HepG2 (cell line): ENCODE results near the gene CMTM3. TPM values are rescaled to one million over a fixed set of nuclear protein-coding genes. Genes with fewer than 3 reads are reported as not detected.

ENCODE experiments used
- ARID2 ChIP-seq: sonication (generic); formaldehyde crosslinking; IDR thresholded peaks from 2 replicates; pipeline ENCODE4 v1.8.1; 2022; ENCODE audit warnings: mild to moderate bottlenecking, missing genetic modification reagents, borderline replicate concordance
- KAT2B ChIP-seq: fragments of 150-350 bp; IDR thresholded peaks from 2 replicates; pipeline ENCODE4 v1.6.1; 2014; ENCODE audit warnings: low read depth, low read length, borderline replicate concordance
- KLF16 ChIP-seq, 2 experiments: sonication (generic) in 1 of 2; formaldehyde crosslinking in 1 of 2; IDR thresholded peaks; 2 replicates each; pipeline versions ENCODE4 v1.6.1 to v1.8.0; 2016 to 2023; ENCODE audit warnings: missing genetic modification reagents in 2 of 2, missing compliant biosample characterization in 1 of 2
- NFATC3 ChIP-seq: sonication (generic); formaldehyde crosslinking; IDR thresholded peaks from 2 replicates; pipeline ENCODE4 v1.5.1; 2020; ENCODE audit warnings: mild to moderate bottlenecking, missing genetic modification reagents
- PAWR ChIP-seq: sonication (generic); formaldehyde crosslinking; IDR thresholded peaks from 2 replicates; pipeline ENCODE4 v1.4.0; 2020; ENCODE audit warnings: missing genetic modification reagents, mild to moderate bottlenecking, borderline replicate concordance
- RARA ChIP-seq: IDR thresholded peaks from 2 replicates; pipeline ENCODE4 v1.6.1; 2016; ENCODE audit warnings: missing genetic modification reagents, missing compliant biosample characterization
- RFX3 ChIP-seq: IDR thresholded peaks from 2 replicates; pipeline ENCODE4 v1.6.1; 2016; ENCODE audit warnings: missing biosample characterization, missing genetic modification reagents
- RXRB ChIP-seq: IDR thresholded peaks from 2 replicates; pipeline ENCODE4 v1.6.1; 2016; ENCODE audit warnings: borderline replicate concordance, missing genetic modification reagents, missing compliant biosample characterization
- ZNF225 ChIP-seq: sonication (generic); formaldehyde crosslinking; IDR thresholded peaks from 2 replicates; pipeline ENCODE4 v1.4.0; 2020; ENCODE audit warnings: mild to moderate bottlenecking, missing genetic modification reagents
- ZNF747 ChIP-seq: sonication (generic); formaldehyde crosslinking; IDR thresholded peaks from 2 replicates; pipeline ENCODE4 v1.8.1; 2023; ENCODE audit warnings: missing genetic modification reagents, mild to moderate bottlenecking, borderline replicate concordance
- polyA plus RNA-seq, 8 experiments: library from polyadenylated mRNA; depleted of rRNA in 3 of 8; stranded (reverse) in 7 of 8; unstranded in 1 of 8; fragments of >200 nt; fragmentation: Illumina TruSeq in 4 of 8; extraction: Trizol in 4 of 8; gene quantifications; 2 replicates each; pipeline versions ENCODE4 v1.2.1 to v1.2.3, GENCODE V29; 2011 to 2016; ENCODE audit warnings: low read depth in 4 of 8, missing spikeins in 1 of 8, mixed read lengths in 1 of 8; ENCODE audit not compliant: insufficient read depth in 1 of 8
- total RNA-seq, 5 experiments: library from RNA; depleted of rRNA; stranded (reverse); fragments of >200 nt; fragmentation: Illumina TruSeq; extraction: Trizol; gene quantifications; 2 replicates each; pipeline ENCODE4 v1.2.3, GENCODE V29; 2016; ENCODE audit warnings: low read depth in 1 of 5
- TF ChIP-seq, protein P1 (sequence below): IDR thresholded peaks from 2 replicates; pipeline ENCODE4 v1.6.1; 2016
- TF ChIP-seq, protein P2 (sequence below): sonication (generic); formaldehyde crosslinking; IDR thresholded peaks from 2 replicates; pipeline ENCODE4 v1.9.0; 2021; ENCODE audit warnings: missing genetic modification reagents, borderline replicate concordance
- TF ChIP-seq, protein P3 (sequence below): IDR thresholded peaks from 2 replicates; pipeline ENCODE4 v1.4.0; 2020; ENCODE audit warnings: mild to moderate bottlenecking, missing genetic modification reagents
- TF ChIP-seq, protein P4 (sequence below): sonication (generic); formaldehyde crosslinking; conservative IDR thresholded peaks from 2 replicates; pipeline ENCODE4 v1.8.0; 2022; ENCODE audit warnings: mild to moderate bottlenecking, moderate library complexity, missing genetic modification reagents
- TF ChIP-seq, protein P5 (sequence below): sonication (generic); formaldehyde crosslinking; IDR thresholded peaks from 2 replicates; pipeline ENCODE4 v1.5.0; 2020; ENCODE audit warnings: mild to moderate bottlenecking, missing genetic modification reagents, moderate library complexity
- TF ChIP-seq, protein P6 (sequence below): sonication (generic); formaldehyde crosslinking; IDR thresholded peaks from 2 replicates; pipeline ENCODE4 v1.8.1; 2022; ENCODE audit warnings: mild to moderate bottlenecking, missing genetic modification reagents

Gene CMTM3
- total and polyA plus RNA-seq, 2 of the 13 experiments (the other 11 are each of a cell fraction or from before 2014, with no cell fraction given) = 29.2 to 48.7 TPM

DNA sequence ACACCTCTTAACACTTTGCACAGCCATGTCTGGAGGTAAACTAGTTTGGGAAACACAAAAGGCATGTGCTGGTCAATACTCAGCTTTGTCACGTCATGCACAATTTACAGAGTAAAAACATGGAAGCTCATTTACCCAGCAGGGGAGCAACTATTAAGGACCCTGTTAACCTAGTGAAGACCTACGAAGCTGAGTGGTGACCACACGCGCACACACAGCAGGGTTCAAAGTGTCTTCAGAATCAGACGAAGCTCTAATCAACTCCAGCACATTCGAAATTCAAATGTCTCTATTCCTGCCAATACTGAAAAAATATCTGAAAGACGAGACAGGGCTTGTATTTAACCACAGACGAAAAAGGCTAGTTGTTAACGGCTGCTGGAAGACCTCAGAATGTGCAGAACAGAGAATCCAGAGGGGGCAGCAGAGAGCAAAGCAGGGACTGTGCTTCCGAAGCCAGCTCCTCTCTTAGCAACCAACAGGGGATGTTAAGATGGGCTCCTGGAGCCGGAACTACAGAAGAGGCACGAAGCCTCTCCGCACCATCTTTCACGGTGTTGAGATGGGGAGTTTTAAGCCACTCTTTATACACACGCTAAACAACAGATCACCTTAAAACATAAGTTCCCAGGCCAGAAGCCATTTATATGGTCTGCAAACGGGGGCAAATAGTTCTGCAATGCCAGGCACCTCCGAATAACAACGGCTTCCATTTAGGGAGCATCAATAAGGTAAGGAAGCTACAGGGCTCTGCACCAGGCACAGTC lies 46.4 kb downstream of the CMTM3 start (continued):
- TF ChIP-seq, protein P1, sequence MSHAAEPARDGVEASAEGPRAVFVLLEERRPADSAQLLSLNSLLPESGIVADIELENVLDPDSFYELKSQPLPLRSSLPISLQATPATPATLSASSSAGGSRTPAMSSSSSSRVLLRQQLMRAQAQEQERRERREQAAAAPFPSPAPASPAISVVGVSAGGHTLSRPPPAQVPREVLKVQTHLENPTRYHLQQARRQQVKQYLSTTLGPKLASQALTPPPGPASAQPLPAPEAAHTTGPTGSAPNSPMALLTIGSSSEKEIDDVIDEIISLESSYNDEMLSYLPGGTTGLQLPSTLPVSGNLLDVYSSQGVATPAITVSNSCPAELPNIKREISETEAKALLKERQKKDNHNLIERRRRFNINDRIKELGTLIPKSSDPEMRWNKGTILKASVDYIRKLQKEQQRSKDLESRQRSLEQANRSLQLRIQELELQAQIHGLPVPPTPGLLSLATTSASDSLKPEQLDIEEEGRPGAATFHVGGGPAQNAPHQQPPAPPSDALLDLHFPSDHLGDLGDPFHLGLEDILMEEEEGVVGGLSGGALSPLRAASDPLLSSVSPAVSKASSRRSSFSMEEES (CRISPR knock-in tag) = peak; percentile 28; the same call in 1 of the 2 replicates
- TF ChIP-seq, protein P2, sequence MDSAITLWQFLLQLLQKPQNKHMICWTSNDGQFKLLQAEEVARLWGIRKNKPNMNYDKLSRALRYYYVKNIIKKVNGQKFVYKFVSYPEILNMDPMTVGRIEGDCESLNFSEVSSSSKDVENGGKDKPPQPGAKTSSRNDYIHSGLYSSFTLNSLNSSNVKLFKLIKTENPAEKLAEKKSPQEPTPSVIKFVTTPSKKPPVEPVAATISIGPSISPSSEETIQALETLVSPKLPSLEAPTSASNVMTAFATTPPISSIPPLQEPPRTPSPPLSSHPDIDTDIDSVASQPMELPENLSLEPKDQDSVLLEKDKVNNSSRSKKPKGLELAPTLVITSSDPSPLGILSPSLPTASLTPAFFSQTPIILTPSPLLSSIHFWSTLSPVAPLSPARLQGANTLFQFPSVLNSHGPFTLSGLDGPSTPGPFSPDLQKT (CRISPR knock-in tag) = no peak
- TF ChIP-seq, protein P3, sequence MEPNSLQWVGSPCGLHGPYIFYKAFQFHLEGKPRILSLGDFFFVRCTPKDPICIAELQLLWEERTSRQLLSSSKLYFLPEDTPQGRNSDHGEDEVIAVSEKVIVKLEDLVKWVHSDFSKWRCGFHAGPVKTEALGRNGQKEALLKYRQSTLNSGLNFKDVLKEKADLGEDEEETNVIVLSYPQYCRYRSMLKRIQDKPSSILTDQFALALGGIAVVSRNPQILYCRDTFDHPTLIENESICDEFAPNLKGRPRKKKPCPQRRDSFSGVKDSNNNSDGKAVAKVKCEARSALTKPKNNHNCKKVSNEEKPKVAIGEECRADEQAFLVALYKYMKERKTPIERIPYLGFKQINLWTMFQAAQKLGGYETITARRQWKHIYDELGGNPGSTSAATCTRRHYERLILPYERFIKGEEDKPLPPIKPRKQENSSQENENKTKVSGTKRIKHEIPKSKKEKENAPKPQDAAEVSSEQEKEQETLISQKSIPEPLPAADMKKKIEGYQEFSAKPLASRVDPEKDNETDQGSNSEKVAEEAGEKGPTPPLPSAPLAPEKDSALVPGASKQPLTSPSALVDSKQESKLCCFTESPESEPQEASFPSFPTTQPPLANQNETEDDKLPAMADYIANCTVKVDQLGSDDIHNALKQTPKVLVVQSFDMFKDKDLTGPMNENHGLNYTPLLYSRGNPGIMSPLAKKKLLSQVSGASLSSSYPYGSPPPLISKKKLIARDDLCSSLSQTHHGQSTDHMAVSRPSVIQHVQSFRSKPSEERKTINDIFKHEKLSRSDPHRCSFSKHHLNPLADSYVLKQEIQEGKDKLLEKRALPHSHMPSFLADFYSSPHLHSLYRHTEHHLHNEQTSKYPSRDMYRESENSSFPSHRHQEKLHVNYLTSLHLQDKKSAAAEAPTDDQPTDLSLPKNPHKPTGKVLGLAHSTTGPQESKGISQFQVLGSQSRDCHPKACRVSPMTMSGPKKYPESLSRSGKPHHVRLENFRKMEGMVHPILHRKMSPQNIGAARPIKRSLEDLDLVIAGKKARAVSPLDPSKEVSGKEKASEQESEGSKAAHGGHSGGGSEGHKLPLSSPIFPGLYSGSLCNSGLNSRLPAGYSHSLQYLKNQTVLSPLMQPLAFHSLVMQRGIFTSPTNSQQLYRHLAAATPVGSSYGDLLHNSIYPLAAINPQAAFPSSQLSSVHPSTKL (CRISPR knock-in tag) = 0 out of 2 replicates have a peak, but pooled peaks have one; percentile 35
- TF ChIP-seq RFX3 (CRISPR knock-in tag) (peak; percentile 57), PAWR (CRISPR knock-in tag) (0 out of 2 replicates have a peak, but pooled peaks have one; percentile 45), ZNF225 (CRISPR knock-in tag) (no peak), ZNF747 (CRISPR knock-in tag) (no peak), ARID2 (peak; percentile 62; the same call in 1 of the 2 replicates), RARA (CRISPR knock-in tag) (0 out of 2 replicates have a peak, but pooled peaks have one; percentile 21), KLF16 (CRISPR knock-in tag; IDR thresholded peaks at IDR 0.05) (0 out of 4 replicates have a peak, but pooled peaks of 1 of the 2 experiments have one; percentile 40), RXRB (CRISPR knock-in tag) (peak; percentile 41; the same call in 1 of the 2 replicates), KAT2B (no peak), NFATC3 (CRISPR knock-in tag) (no peak)
- TF ChIP-seq, protein P4, sequence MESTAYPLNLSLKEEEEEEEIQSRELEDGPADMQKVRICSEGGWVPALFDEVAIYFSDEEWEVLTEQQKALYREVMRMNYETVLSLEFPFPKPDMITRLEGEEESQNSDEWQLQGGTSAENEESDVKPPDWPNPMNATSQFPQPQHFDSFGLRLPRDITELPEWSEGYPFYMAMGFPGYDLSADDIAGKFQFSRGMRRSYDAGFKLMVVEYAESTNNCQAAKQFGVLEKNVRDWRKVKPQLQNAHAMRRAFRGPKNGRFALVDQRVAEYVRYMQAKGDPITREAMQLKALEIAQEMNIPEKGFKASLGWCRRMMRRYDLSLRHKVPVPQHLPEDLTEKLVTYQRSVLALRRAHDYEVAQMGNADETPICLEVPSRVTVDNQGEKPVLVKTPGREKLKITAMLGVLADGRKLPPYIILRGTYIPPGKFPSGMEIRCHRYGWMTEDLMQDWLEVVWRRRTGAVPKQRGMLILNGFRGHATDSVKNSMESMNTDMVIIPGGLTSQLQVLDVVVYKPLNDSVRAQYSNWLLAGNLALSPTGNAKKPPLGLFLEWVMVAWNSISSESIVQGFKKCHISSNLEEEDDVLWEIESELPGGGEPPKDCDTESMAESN (CRISPR knock-in tag) = no peak
- TF ChIP-seq, protein P5, sequence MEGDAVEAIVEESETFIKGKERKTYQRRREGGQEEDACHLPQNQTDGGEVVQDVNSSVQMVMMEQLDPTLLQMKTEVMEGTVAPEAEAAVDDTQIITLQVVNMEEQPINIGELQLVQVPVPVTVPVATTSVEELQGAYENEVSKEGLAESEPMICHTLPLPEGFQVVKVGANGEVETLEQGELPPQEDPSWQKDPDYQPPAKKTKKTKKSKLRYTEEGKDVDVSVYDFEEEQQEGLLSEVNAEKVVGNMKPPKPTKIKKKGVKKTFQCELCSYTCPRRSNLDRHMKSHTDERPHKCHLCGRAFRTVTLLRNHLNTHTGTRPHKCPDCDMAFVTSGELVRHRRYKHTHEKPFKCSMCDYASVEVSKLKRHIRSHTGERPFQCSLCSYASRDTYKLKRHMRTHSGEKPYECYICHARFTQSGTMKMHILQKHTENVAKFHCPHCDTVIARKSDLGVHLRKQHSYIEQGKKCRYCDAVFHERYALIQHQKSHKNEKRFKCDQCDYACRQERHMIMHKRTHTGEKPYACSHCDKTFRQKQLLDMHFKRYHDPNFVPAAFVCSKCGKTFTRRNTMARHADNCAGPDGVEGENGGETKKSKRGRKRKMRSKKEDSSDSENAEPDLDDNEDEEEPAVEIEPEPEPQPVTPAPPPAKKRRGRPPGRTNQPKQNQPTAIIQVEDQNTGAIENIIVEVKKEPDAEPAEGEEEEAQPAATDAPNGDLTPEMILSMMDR = peak; percentile 90
- TF ChIP-seq, protein P6, sequence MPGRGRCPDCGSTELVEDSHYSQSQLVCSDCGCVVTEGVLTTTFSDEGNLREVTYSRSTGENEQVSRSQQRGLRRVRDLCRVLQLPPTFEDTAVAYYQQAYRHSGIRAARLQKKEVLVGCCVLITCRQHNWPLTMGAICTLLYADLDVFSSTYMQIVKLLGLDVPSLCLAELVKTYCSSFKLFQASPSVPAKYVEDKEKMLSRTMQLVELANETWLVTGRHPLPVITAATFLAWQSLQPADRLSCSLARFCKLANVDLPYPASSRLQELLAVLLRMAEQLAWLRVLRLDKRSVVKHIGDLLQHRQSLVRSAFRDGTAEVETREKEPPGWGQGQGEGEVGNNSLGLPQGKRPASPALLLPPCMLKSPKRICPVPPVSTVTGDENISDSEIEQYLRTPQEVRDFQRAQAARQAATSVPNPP (CRISPR knock-in tag) = no peak; the same call in 1 of the 2 replicates
